ENCODE data around the gene MME.

The MME gene

DNA sequence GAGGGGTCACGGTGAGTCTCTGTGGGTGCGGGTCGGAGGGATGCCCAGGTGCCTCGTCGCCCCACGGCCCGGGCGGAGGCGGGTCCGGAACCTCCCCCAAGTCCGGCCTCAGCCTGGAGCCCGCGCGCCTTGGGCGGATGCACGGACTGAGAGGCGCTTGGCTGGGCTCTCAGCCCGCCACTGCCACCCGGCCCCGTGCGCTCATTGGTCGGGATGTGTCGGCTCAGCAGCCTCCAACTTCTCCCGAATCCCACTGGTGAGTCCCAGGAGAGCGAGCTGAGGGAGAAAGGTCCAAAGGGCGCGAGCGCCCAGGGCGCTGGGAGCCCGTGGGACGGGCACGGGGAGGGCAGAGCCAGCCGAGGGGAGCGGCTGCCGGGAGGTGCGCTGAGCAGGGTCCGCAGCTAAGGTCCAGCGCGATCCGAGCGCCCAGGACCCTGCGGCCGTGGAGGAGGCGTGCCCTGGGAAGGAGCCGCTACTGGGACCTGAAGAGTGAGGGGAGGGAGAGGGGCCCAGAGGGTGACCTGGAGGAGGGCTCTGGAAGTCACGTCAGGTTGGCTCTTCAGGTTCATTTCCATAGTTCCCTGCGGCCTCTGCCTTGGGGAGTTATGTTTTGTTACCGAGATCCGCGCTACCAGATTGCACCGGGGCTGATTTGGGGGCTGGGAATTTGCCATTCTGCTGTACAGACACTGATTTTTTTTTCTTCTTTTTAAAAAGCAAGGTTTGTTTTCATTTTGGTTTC, at the start of gene MME:
MME (plus strand) TSS at position 574 of the 742 bp plus-strand sequence. CDS start 3,849 bp downstream, outside the sequence.
- DNase-seq = no peak

- DNase-seq = no peak
Measured at GRCh38 chr3:155031186-155031585, 48.9 kb upstream of the MME start.

GRCh38 chr3:155032918-155033317, 47.2 kb upstream of the MME start:
- no peak for DNase-seq

DNA sequence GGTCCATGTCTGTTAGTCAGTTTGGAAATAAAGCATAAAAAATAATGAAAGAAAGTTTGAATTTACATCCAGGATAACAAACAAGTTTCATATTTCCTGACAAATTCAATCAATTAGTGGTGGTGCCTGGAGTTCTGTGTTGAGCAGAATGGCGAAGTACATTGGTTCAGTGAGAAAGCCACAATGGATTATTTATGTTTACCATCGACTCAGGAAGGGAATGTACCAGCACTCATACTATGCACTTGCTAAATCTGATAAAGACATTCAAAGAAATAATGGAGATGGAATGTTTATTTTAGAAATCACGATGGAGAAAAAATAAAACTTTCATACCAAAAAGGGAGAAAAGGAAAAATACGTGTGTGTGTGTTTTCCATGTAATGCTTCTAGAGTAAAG, 45.3 kb upstream of the MME start:
- no peak for DNase-seq

- no peak for DNase-seq
Measured at GRCh38 chr3:155035553-155035952, 44.6 kb upstream of the MME start.

- DNase-seq = no peak
Measured at GRCh38 chr3:155037508-155038202, 42.5 kb upstream of the MME start.

DNA sequence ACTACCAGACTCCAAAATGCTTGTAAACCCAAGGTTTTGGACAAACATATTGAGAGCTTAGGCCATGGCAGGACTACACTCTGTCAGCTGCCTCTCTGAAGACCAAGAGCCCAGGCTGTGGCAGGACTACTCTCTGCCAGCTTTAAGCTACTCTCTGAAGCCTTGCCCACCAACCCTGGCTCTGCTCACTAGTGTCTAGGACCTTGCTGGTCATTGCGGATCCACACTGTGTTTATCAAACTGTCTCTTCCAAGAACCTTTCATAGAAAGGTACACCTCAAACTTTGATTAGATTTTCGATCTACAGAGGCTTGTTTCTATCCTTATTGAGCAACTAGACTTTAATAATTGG, 41.9 kb upstream of the MME start:
- DNase-seq = no peak

DNA sequence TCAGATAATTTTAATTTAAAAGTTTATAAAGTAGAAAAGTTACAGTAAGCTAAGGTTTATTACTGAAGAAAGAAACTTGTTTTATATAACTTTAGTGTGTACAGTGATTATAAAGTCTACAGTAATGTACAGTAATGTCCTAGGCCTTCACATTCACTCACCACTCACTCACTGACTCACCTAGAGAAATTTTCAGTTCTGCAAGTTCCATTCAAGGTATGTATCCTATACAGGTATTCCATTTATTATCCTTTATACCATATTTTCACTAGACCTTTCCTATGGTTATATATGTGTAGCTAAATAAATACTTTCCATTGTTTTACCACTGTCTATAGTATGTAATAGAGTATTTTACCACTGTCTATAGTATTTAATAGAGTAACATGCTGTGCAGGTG, 33.2 kb upstream of the MME start:
- DNase-seq = no peak

GRCh38 chr3:155047672-155048071, 32.4 kb upstream of the MME start:
- DNase-seq = no peak

- DNase-seq = no peak
Measured at GRCh38 chr3:155049959-155050358, 30.2 kb upstream of the MME start.

DNA sequence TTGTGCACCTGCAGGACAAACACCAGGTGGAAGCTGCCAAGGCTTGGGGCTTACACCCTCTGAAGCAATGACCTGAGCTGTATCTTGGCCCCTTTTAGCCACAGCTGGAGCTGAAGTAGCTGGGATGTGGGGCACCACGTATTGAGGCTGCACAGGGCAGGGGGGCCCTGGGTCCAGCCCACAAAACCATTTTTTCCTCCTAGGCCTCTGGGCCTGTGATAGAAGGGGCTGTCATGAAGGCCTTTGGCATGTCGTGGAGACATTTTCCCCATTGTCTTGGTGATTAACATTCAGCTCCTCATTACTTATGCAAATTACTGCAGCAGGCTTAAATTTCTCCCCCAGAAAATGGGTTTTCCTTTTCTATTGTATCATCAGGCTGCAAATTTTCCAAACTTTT, 27.6 kb upstream of the MME start:
- no peak for DNase-seq

- no peak for DNase-seq
Measured at GRCh38 chr3:155053756-155054155, 26.4 kb upstream of the MME start.

DNA sequence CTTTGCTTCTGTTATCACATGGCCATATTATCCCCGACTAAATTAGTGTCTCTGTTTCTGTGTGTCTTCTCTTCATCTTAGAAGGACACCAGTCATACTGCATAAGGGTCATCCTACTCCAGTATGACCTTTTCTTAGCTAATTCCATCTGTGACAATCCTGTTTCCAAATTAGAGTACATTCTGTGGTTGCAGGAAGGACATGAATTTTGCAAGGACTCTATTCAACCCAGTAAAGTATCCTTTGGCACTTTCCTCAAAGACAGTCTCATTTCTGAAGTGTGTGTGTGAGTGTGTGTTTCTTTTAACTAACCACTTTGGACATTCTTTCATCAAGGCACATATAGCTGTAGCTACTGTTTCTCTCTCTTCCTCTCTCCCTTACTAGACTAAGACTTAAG, 15.2 kb upstream of the MME start:
- DNase-seq = no peak

DNA sequence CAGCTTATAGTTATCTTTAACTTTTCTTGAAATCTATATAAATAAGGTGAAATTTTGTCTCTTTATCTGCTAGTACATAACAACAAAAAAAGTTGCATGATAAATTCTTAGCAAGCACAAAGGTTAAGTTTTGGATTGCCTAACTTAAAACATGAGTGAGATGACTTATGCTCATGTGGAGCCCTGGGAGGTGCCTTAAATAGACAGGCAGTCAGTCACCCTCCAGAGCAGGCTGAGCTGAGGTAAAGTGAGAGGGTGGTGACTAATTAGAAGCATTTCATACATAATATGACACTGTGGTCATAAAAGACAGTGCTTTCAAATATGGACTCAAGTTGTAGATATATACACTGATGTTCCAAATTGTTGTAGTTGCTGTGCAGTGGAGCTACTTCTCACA, 14.6 kb upstream of the MME start:
- DNase-seq = no peak

DNA sequence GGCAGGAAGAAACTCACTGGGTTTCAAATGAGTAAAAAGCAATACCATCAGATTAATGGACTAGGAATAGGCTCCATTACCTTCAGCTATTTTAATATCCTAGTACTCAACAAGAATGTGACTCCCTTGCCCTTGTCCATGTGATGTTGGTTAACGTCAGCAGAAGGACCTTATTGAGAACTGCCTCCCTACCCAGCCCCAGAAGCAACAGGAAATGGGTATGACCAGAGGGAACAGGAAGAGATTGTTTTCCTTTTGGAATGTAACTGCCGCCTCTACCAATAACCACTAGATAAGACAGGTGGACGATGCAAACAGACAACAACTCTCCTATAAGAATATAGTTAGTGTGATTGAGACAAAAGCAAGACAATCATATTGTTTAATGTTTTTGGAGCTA, 10.4 kb upstream of the MME start:
- no peak for DNase-seq

DNA sequence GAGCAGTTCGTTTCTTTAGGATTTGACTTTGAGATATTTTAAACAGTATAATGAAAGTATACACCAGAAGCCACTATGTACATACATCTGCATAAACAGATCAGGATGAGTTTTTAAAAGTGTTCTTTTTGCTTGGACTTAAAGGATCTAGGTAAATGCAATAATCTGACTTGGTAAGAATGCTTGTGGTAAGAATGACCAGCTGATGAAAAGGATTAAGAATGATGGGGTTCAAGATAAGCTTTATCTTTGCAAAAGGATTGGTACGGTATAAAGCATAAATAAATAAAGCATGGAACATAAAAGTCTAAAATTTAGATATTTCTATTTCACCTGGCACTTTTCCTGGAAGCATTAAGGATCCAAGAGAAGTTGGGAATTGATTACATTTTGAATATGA, 9.8 kb upstream of the MME start:
- no peak for DNase-seq

DNA sequence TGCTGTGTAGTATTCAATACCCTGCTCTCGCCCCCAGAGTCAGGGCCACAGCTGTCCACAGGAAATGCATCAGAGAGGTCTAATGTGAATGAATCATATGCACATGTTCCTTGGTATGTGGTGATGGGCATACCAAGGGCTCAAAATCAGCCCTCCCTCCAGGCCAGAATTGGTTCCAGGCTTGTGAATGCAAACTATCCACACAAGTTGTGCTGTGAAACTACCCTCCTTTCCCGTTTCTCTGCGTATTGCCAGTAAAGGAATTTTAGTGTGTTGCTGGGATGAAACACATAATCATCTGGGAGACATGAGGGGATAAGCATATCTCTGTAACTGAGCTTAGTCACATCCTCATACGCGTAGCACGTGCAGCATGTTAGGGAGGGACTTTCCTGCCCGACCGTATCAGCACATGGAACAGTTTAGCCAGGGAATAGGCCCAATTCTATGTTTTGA, 9.2 kb upstream of the MME start:
- DNase-seq = no peak

GRCh38 chr3:155075200-155075599, 4.9 kb upstream of the MME start:
- DNase-seq = no peak

- DNase-seq = no peak
Measured at GRCh38 chr3:155076888-155077287, 3.2 kb upstream of the MME start.

DNA sequence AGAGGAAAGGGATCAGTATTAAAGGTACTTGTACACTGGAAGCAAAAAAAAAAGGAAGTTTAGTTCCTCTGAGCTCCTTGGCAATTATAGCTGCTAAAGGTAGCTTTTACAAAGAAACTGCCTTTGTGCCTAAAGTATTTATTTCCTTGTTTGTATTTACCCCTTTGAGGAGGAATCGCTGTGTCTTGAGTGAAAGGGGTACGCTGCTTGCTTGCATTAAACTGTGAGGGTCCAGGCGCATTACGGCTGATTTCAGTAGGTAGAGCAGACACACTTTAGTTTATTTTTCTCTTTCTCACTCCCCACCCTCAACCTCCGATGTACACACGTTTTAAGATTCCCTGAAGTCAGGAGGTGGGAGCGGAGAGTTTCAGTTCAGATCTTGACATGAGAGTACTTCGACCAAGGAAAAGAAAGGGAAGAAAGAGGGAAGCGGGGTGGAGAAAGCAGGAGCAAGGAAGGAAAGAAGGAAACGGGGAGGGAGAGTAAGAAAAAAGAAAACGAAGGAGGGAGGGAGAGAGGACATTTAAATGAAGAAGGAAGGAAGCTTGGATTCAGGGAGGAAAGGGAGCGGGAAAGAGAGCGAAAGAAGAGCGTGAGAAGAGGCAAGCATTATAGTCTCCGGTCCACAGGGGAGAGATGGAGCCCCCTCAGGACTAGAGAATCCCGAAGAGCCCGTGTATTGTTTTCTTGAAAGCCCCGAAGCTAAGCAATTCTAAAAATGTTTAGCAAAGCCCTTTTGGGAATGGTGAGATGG, 1.2 kb upstream of the MME start:
- no peak for DNase-seq

- DNase-seq = no peak
Measured at GRCh38 chr3:155079468-155079745, 712 bp upstream of the MME start.

DNA sequence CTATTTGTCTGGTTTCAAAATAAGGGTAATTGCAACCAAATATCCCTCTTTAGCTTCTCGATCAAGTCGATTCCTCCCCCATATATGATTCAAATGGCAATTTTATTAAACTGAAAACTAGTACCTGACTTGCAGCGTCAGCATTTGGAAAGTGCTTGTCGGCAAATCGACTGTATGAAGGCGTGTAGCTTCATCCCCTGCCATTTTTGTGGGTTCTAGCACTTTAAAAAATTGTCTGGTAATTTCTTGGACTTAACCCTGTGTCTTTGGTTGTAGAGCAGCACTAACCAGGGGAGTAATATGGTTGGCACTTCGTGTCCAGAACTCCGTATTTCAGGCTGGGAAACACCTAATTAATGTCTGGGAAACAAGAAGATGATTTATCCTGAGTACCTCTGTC, 573 bp downstream of the MME start:
- DNase-seq = no peak

GRCh38 chr3:155083313-155083905, 3.3 kb downstream of the MME start:
- DNase-seq = no peak

DNA sequence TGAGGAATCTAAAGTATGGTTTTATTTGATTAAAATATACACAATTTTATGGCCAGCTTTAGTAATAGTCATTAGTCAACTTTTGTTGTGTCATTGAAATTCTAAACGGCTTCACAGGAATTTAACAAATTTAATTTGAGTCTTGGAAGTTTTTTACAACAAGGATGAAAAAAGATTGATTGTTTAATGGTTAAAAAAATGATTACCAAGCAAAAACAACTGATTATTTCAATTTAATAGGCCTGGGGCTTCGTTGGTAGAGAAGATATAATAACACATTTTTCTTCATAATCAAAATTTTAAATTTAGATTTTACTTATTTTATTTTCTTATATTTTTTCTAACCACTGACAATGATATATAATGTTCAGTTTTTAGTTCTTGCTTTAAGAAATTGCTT, 4.4 kb downstream of the MME start:
- DNase-seq = no peak
